ENCODE results near the gene CDKAL1.

Gene CDKAL1

DNA sequence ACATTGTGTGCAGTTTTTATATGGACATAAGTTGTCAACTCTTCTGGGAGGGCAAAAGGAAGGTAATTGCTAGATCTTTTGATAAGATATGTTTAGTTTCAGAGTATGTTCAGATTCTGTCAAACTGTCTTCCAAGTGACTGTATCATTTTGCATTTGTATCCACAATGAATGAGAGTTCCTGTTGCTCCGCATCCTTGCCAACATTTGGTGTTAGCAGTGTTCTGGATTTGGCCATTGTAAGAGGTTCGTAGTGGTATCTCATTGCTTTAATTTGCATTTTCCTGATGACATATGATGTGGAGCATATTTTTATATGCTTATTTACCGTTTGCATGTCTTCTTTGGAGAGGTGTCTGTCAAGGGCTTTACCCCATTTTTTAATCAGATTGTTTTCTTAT is 150.2 kb downstream of the CDKAL1 start:
- no peak for DNase-seq

DNA sequence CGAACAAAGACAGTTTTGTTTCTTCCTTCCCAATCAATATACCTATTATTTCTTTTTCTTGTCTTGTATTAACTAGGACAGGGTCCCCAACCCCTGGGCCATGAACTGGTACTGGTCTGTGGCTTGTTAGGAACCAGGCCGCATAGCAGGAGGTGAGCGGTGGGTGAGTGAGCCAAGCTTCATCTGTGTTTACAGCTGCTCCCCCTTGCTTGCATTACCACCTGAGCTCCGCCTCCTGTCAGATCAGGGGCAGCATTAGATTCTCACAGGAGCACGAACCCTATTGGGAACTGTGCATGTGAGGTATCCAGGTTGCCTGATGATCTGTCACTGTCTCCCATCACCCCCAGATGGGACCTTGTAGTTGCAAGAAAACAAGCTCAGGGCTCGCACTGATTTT is 151.9 kb downstream of the CDKAL1 start:
- no peak for DNase-seq

DNA sequence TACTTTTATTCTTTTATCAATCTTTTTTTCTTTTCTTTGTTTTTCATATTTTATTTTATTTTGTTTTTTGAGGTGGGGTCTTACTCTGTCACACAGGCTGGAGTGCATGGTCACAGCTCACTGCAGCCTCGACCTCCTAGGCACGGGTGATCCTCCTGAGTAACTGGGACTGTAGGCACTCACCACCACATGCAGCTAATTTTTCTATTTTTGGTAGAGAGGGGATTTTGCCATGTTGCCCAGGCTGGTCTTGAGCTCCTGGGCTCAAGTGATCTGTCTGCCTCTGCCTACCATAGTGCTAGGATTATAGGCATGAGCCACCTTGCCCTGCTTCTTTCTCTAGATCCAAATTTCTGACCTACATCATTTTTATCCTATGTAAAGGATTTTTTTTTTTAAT is 153.2 kb downstream of the CDKAL1 start:
- no peak for DNase-seq

DNA sequence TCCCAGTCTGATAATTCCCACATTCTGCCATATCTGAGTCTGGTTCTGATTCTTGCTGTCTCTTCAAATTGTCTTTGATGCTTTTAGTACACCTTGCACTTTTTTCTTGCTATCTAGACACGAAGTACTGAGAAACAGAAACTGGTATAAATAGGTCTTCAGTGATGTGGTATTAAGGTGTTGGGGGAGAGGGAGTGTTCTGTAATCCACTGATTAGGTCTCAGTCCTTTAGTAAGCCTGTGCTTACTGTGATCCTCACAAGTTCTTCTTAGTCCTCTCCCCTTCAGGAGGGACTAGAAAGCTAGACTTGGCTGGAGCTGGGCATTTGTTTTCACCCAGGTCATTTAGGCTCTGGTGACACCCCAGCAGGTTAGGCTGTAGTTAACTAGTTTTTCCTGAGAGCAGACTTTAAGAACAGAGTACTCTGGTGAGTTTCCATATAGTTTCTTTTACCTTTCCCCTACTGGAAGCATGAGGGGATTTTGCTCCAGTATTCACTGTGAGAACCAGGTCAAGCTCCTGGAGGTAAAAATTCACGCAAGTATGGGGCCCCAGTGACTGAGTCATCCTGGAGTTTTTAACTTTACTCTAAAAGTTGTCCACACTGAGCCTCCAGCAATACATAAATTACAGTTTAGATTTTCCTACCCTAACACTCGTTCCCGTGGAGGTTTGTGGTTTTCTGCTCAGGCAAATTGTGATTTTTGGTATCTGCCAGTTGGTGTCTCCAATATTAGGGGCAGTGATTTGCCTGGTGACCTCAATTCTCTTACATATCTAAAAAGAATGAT is 154.6 kb downstream of the CDKAL1 start:
- DNase-seq, result no peak

DNA sequence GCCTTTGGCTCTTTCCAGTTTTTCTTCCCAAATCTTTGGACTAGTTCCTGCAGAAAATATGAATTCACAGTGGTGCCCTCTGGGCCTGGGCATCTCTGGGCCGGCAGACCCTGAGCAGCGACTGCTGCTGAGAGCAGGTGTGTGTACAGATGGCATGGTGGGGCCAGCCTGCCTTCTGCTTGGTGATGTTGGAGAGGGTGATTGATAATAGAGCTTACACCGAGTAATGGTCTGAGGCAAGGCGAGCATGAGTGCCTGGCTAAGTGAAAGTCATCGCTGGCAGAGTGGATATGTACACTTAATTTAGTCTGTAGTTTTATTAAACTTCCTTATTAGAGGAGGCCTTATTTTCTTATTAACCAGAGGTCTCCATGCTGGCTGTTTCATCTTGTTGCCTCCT is 156.9 kb downstream of the CDKAL1 start:
- DNase-seq, result no peak

DNA sequence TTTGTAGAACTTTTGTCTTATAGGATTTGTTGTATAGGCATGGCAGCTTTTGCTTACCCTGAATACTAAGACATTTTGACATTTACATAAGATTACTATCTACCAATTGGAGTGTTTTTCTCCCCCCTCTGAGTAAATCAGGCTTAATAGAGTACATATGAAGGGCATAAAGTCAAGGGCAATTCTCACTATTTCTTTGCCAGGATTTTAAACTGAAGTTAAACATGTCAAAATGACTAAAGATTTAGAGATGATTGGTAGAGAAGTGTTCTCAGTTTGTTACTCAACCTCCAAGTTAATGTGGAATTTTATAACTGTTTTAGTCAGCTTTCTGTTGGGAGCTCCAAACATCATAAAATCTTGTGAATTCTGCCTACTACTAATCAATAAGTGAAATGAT is 157.8 kb downstream of the CDKAL1 start:
- DNase-seq, result no peak

DNA sequence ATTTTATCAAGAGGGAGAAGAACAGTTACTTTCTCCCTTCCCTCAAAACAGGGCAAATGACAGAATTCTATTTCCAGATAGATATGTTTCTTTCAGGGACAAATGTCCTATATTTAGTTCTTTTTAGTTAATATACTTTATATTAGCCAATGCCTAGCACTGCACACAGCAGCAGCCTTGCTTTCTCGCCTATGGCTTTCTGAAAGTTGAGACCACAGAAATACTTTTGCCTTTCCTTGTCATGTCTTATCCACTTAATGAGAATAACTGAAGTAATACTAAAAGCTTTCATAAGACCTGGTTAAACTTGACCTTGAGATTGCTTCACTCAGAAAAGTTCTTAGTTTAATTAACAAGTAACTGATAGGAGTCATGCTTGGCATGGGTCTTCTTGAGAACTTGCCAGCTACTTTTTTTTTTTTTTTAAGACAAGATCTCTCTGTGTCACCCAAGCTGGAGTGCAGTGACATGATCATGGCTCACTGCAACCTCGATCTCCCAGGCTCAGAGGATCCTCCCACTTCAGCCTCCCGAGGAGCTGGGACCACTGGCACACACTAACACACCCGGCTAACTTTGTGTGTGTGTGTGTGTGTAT is 159.3 kb downstream of the CDKAL1 start:
- DNase-seq, result no peak

DNA sequence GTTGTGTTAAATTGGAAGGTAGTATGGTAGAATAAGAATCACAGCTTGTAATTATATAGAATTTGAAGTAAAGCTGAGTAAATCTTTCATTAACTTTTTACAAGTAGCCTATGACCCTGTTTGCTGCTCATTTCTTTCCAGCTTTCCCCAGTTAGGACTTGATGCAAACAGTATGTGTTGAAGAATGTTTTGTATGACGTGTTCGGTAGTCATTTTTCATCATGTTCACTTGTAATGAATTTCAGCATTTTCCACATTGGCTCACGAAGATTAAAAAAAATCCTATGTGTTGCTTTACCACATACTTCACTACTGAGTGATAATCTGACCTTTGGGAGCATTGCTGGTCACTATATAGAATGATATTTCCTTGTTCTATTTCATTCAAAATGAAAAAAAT is 162.4 kb downstream of the CDKAL1 start:
- no peak for DNase-seq

DNA sequence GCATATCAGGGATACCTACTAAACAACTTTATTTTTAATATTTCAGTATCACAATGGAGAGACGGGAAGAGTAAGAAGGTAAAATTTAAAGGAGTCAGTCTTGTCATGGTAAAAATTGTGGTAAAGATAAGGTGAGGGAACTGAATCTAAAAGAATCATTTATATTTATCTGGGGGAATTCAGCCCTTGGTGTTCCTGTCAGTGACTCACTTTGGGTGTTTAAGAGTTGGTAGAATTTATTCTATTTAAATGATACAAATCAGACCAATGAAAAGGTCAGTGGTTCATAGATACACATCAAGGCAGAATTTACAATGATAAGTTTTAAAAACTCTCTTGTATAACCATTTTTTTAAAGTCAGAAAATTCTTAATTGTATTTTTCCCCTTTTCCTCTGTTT is 164.4 kb downstream of the CDKAL1 start:
- no peak for DNase-seq

DNA sequence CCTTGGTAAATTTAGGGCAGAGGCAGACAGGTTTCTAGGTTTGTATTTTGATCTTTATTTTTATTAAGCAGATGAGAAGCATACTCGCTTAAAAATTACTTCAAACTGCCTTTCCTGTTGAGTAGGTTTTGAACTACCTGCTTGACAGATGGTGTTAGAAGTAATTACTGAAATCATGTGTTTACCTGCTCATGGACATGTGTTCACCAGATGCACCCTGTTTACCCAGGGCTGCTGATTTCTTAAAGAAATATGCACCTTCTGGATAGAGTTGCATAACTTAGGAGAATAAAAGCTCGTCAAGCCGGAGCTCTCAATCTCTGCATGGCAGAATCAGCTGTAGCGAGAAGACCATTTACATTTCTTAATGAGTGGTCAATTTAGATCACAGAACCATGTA is 165.1 kb downstream of the CDKAL1 start:
- DNase-seq, result no peak

DNA sequence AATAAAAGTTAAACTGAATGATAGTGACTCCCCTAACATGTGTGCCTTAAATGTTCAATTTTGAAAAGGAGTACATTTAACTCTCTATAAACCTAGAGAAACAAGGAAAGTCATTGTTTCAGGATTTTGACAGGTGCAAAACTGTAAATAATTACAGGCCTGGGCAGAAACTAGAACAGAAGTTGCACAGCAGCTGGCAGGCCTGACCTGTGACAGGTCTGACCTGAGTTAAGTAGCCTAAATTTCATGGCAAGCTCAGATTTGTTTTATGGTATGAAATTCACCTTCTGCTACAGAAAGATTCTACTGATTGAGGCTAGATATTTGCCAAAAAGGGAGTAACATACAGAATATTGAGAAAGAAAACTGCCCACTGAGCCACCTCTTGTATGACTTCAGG is 166.1 kb downstream of the CDKAL1 start:
- no peak for DNase-seq

DNA sequence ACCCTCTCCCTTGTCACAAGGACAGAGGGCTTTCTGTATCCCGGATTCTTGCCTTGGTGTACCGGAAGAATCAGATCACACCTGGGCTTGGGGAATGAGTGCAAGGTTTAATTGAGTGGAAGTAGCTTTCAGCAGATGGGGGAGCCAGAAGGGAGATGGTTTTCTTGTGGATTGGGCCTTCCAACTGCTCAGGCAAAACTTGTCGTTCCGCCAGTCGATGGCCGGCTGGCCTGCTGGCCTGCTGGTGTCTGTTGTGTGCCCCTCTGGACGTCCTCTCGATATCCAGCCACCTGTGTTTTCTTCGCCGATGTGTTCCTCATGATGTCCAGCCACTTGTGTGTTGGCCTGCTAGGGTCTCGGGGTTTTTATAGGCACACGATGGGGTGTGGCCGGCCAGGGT is 168.1 kb downstream of the CDKAL1 start:
- DNase-seq, result no peak

DNA sequence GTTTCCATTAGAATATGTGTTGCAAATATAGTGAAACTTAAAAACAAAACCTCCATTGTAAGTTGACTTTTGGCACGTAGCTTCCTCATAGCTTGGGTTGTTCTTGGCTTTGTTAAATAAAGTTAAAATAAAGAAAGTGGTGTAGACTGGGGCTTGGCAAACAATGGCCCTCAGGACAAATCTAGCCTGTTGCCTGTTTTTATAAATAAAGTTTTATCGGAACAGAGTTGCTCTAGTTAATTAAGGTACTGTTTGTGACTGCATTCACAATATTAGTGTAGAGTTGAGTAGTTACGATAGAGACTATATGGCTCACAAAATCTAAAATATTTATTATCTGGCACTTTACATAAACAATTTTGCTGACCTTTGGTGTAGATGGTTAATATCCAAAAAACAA is 168.8 kb downstream of the CDKAL1 start:
- no peak for DNase-seq

DNA sequence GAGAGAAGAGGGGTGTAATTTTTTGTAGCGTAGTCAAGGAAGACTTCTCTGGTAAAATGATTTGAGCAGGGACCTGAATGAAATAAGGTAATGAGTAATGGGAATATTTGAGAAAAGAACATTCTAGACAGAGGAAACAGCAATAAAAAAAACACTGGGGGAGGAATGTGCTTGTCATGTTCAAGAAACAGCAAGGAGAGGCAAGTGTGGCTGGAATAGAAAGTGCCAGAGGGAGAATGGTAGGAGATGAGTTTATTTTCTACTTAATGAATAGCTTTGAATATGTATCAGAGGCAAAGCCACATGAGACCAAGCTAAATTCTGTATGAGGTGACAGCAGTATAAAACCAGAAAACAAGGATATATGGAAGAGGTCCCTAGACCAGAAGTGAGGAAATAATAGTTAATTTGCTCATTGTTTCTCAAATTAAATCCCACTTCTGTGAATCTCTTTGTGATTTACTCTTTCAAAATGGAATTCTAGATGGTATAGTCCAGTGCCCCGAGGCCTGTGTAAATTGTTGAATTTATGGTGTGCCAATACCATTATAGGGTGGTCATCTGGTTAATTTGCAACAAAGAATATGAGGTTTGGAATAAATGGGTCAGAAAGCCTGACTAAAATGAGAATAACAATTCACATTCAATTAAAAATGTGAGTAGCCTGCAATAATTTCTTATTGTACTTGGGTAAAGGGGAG is 170.2 kb downstream of the CDKAL1 start:
- no peak for DNase-seq

DNA sequence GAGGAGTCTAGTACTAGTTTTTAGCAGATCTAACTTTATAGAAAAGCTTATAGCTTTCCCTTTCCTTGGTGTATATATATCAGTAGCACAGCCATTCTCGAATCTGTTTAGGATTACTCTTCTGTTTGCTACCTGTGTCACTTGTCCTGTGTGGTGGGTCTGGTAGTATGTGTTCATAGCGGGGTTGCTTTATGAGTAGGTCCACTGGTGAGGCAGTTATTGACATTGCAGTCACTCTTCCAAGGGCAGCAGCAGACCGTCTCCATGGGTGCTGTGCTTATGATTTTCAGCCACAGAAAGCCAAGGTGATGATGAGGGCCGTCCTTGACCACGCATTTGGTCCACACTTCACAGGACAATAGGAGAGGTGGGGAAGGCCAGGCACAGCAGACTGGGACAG is 171.5 kb downstream of the CDKAL1 start:
- no peak for DNase-seq

DNA sequence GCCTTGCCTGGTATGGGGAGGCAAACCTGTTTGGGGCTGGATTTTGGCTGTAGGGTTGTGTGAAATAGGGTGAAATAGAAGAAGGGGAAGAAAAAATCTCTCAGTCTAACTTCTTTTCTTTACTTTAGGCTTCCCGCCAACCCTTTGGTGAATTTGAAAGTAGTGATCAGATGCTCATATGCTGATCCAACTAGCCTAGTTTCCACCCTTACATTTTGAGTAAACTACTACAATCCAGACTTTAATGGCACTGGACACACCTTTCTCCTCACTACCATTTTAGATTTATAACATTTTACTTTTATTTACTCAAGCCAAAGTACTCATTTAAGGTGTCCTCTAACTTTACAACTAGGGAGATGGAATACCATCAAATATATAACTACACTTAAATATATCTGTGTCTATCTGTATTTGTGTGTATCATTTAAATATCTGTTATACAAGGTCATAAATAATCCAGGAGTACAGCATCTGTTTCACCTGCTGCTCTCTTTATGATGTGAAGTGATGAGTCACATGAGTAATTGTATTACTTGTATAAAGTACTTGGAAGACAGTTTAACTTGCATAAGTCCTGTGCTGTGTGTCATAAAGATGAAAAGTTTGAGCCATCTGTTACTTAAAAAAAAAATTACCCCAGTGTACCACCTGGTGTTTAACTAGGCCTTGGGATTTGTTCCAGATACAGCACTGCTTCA is 172.1 kb downstream of the CDKAL1 start:
- no peak for DNase-seq

DNA sequence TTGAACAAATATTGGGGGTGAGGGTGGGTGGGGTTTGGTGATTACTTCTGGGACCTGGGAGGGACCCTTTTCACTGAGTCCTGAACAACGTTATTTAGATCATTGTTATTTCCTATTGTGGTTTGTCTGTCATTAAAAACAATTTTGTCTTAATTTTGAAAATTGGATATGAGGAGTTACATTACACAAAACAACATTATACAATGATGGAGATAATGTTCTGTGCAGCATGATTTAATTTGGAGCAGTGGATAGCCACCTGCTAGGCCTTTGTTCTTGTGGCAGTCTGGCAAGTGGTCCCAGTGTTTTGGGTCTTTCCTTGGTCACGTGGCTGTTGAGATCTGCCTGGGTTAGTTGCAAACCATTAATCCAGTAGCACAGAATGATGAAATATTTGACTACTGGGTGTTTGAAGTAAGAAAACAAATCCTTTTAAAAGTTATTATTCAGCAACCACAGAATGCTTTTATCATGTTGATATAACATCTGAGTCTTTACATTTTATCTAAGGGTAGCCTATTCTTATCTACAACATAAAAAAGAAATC is 172.8 kb downstream of the CDKAL1 start:
- DNase-seq, result no peak

DNA sequence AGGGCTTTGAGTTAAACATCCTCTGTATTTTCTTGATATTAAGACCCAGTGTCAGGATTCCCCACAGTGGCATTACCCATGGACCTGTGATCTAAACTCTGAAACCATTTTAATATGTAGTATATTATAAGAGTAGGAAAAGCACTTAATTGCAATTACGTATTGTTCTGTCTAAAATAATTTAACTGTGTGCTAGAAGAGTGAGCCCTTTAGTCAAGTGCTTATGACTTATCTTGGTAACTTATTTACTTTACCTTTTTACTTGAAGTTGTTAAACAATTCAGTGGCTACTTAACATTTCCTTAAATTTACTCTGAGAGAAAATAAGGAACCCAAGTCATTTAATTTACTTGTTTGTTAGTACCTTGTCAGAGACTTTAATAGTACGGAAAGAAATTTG is 173.6 kb downstream of the CDKAL1 start:
- DNase-seq, result no peak

DNA sequence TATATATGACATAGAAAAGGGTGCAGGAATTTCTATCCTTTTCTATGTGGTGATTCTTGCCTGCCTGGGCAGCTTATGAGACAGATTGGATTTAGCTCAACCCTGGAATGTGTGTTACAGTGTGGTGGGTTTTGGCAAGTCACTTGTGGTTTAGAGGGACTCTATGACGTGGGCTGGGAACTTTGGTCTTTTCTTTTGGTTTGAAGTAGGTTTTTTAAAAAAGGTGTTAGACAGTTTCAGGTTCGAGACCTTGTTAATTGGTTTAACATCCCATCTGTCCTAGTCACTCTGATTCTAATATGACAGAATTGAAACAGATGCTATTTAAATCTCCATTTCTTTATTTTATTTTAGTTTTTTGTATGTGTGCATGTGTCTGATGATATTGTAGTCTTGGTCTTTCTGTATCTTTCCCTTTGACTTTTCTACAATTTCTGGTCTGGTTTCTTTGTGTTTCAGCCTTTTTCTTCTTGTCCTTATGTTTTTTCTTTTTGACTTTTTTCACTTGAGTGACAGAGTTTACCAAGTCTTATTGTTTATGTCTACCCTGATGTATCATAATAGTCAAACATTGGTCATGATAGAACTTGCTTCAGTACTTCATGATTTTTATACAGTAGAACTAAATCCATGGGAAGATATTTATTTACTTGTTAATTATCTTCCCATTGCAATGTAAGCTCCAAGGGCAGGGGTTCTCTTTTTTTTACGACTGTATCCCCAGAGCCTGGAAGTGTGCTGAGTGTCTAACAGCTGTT is 174.3 kb downstream of the CDKAL1 start:
- DNase-seq, result no peak

DNA sequence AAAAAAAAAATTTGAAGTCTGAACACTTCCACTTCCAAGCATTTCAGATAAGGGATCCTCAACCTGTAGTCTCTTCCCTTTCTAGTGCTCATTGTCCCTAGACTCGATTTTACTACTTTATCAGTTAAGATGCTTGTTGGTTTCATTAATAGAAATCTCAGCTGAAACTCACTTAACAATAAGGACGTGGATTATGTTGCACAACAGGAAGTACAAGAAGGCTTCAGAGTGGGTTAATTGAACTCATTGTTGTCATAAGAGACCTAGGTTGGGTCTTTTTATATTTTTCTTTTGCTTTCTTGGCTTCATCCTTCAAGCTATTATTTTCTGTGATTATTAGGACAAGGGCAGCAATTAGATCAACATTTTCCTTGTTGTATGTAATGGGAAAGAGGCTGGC is 175.2 kb downstream of the CDKAL1 start:
- no peak for DNase-seq

DNA sequence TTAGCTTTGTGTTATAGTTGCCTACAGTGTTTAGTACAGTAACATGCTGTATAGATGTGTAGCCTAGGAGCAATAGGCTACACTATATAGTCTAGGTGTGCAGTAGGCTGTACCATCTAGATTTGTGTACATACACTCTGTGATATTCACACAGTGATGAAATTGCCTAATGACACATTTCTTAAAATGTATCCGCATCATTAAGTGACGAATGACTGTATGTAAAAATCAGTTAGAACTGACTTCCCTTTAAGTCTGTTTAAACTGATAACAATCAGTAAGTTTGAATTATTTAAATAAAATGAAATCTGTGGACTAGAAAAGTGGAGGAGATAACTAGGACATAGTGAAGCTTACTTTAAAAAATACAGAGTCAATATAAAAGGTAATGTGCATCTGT is 176.1 kb downstream of the CDKAL1 start:
- DNase-seq, result no peak

DNA sequence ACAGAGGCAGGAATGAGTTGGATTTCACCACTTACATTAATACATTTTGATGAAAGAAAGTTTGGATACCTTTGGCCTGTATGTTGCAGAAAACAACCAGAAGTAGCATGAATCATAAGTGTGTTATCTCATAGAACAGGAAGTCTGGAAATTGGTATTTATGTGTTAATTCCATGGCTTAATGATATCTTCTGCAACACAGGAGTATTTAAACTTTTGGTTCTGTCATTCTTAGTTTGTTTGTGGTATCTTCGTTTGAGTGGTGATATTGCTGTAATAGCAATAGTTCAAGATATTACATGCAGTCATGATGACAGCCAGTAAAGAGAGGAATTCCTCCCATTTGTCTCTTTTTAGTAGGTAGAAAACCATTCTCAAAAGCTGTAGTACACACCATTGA is 177.3 kb downstream of the CDKAL1 start:
- peak in 1 of 2 donors; percentile 29 for DNase-seq

DNA sequence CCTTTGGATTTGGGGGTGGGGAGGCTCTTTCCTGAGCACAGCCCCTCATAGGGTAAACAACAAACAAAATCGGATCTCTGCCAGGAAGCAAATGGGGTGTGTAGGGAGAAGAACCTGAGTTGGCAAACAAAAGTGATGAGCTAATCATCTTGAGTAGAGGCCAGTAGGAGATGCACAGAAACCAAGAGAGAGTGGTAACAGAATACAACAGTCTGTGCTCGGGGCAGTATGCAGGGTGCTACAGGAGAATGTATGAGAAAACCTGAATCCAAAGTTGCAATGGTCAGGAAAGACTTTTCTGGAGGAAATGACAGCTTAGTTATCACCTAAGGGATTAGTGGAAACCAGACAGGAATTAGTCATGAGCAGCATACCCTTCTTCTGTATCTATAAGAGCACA is 177.8 kb downstream of the CDKAL1 start:
- DNase-seq, result no peak

Measured in bone marrow (tissue), 2 donors.